Measurements from ENCODE around the gene PRCD.

Gene PRCD

GRCh38 chr17:76540381-76541300, 797 bp downstream of the PRCD start:
- no peak for DNase-seq (ENCODE audit: low read depth)

GRCh38 chr17:76541739-76542454, 2.1 kb downstream of the PRCD start:
- DNase-seq (ENCODE audit: low read depth), result no peak

- no peak for DNase-seq (ENCODE audit: low read depth)
Measured at GRCh38 chr17:76542566-76542971, 2.7 kb downstream of the PRCD start.

GRCh38 chr17:76542984-76543383, 3.1 kb downstream of the PRCD start:
- DNase-seq (ENCODE audit: low read depth), result no peak

GRCh38 chr17:76543482-76543825, 3.6 kb downstream of the PRCD start:
- DNase-seq (ENCODE audit: low read depth), result no peak

GRCh38 chr17:76543826-76544545, 4.1 kb downstream of the PRCD start:
- DNase-seq (ENCODE audit: low read depth), result no peak

GRCh38 chr17:76544546-76545365, 4.9 kb downstream of the PRCD start:
- no peak for DNase-seq (ENCODE audit: low read depth)

GRCh38 chr17:76545918-76546555, 6.2 kb downstream of the PRCD start:
- DNase-seq (ENCODE audit: low read depth), result no peak

- DNase-seq (ENCODE audit: low read depth), result no peak
Measured at GRCh38 chr17:76546556-76547182, 6.8 kb downstream of the PRCD start.

GRCh38 chr17:76547183-76547641, 7.4 kb downstream of the PRCD start:
- peak; percentile 52 for DNase-seq (ENCODE audit: low read depth)

GRCh38 chr17:76547642-76548202, 7.9 kb downstream of the PRCD start:
- no peak for DNase-seq (ENCODE audit: low read depth)

- DNase-seq (ENCODE audit: low read depth), result no peak
Measured at GRCh38 chr17:76548378-76549214, 8.8 kb downstream of the PRCD start.

- no peak for DNase-seq (ENCODE audit: low read depth)
Measured at GRCh38 chr17:76549215-76549518, 9.3 kb downstream of the PRCD start.

GRCh38 chr17:76549539-76549938, 9.7 kb downstream of the PRCD start:
- no peak for DNase-seq (ENCODE audit: low read depth)

GRCh38 chr17:76550712-76551615, 11.1 kb downstream of the PRCD start:
- no peak for DNase-seq (ENCODE audit: low read depth)

- no peak for DNase-seq (ENCODE audit: low read depth)
Measured at GRCh38 chr17:76551685-76552084, 11.8 kb downstream of the PRCD start.

GRCh38 chr17:76553178-76553908, 13.5 kb downstream of the PRCD start:
- no peak for DNase-seq (ENCODE audit: low read depth)

GRCh38 chr17:76554131-76554530, 14.3 kb downstream of the PRCD start:
- no peak for DNase-seq (ENCODE audit: low read depth)

All from activated T-cell treated with anti-CD3 and anti-CD28 coated beads for 1 hour (primary cell).